ENCODE data around the gene OSBPL10.

DNA sequence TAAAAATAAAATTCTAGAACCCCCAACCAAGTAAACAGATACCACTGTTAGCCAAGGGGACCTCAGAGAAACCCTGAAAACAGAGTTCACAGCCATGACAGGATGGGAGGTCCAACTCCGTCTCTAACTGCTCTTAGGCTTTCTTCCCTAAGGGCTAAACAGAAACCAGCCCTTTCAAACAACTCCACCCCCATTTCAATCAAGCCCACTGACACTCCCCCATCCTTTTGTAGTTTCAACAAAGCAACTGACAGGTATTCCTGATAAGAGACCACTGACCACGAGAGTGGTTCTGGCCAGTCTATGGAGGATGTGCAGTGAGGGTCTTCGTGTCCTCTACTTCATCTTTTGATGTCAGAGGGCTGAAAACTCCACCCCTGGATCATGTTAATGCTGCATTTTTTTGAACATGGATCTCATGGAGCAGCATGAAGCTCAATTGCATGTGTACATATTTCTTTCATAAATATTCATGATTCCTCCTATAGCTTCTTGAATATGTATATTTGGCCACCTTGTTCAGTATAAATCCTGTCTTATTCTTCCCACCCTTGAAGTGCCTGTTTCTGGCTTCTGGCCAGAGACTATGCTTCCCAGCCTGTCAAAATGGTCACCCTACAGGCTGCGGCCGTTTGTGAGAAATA, 222.6 kb downstream of the OSBPL10 start:
- TF ChIP-seq POLR2AphosphoS5 (IDR thresholded peaks at IDR 0.05) (no peak), POLR2A (IDR thresholded peaks at IDR 0.05) (no peak)
- TF ChIP-seq, protein P1, sequence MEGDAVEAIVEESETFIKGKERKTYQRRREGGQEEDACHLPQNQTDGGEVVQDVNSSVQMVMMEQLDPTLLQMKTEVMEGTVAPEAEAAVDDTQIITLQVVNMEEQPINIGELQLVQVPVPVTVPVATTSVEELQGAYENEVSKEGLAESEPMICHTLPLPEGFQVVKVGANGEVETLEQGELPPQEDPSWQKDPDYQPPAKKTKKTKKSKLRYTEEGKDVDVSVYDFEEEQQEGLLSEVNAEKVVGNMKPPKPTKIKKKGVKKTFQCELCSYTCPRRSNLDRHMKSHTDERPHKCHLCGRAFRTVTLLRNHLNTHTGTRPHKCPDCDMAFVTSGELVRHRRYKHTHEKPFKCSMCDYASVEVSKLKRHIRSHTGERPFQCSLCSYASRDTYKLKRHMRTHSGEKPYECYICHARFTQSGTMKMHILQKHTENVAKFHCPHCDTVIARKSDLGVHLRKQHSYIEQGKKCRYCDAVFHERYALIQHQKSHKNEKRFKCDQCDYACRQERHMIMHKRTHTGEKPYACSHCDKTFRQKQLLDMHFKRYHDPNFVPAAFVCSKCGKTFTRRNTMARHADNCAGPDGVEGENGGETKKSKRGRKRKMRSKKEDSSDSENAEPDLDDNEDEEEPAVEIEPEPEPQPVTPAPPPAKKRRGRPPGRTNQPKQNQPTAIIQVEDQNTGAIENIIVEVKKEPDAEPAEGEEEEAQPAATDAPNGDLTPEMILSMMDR (IDR thresholded peaks at IDR 0.05), result no peak
